HG03097 (cell line): ENCODE data around the gene BCAT1.
"Not testable (repeated sequence)": the region's sequence is repeated elsewhere in the genome, so short reads cannot be mapped to it uniquely, and the experiment has no call there.

Experiments used
- ATAC-seq: cut with Tn5 transposase; IDR thresholded peaks from one replicate; pipeline ENCODE4 v1.9.1; 2021; ENCODE audit not compliant: unreplicated experiment, low FRiP score

Gene BCAT1

GRCh38 chr12:24902511-24903328 is 46.2 kb downstream of the BCAT1 start:
- no peak for ATAC-seq

GRCh38 chr12:24901576-24902461 is 47.1 kb downstream of the BCAT1 start:
- no peak for ATAC-seq

- no peak for ATAC-seq
Observed at GRCh38 chr12:24900196-24900595, 48.7 kb downstream of the BCAT1 start.

- ATAC-seq = no peak
Observed at GRCh38 chr12:24899503-24900075, 49.3 kb downstream of the BCAT1 start.

GRCh38 chr12:24898606-24899005 is 50.3 kb downstream of the BCAT1 start:
- no peak for ATAC-seq

GRCh38 chr12:24898185-24898584 is 50.7 kb downstream of the BCAT1 start:
- ATAC-seq = no peak

GRCh38 chr12:24896171-24896570 is 52.7 kb downstream of the BCAT1 start:
- ATAC-seq = no peak

GRCh38 chr12:24895612-24896011 is 53.3 kb downstream of the BCAT1 start:
- no peak for ATAC-seq

GRCh38 chr12:24894879-24895278 is 54.0 kb downstream of the BCAT1 start:
- ATAC-seq = no peak

GRCh38 chr12:24890048-24890803 is 58.7 kb downstream of the BCAT1 start:
- ATAC-seq = no peak

- no peak for ATAC-seq
Observed at GRCh38 chr12:24889411-24889810, 59.5 kb downstream of the BCAT1 start.

GRCh38 chr12:24888813-24889212 is 60.1 kb downstream of the BCAT1 start:
- no peak for ATAC-seq

GRCh38 chr12:24884911-24885310 is 64.0 kb downstream of the BCAT1 start:
- no peak for ATAC-seq

- no peak for ATAC-seq
Observed at GRCh38 chr12:24881724-24882371, 67.1 kb downstream of the BCAT1 start.

- ATAC-seq = no peak
Observed at GRCh38 chr12:24881227-24881626, 67.7 kb downstream of the BCAT1 start.

GRCh38 chr12:24880732-24881131 is 68.2 kb downstream of the BCAT1 start:
- no peak for ATAC-seq

- no peak for ATAC-seq
Observed at GRCh38 chr12:24879644-24880043, 69.3 kb downstream of the BCAT1 start.

- no peak for ATAC-seq
Observed at GRCh38 chr12:24875014-24875413, 73.9 kb downstream of the BCAT1 start.

GRCh38 chr12:24872211-24872610 is 76.7 kb downstream of the BCAT1 start:
- no peak for ATAC-seq

GRCh38 chr12:24866139-24866538 is 82.8 kb downstream of the BCAT1 start:
- not testable (repeated sequence) for ATAC-seq
